OCI-LY7 (cell line): Measurements from ENCODE around the gene NFIA. TPM values are rescaled to one million over a fixed set of nuclear protein-coding genes. Genes with fewer than 3 reads are reported as not detected.

ENCODE experiments used
- BruUV-seq: library from RNA; stranded (reverse); fragments of 400-500 nt; replicated peaks from 2 replicates; lab custom pipeline; 2021; lab: Mats Ljungman, UMichigan
- CTCF ChIA-PET: fragments of 300-600 bp; sonication (Branson Sonifier 250); formaldehyde crosslinking; loops from one replicate; lab custom pipeline; 2022; ENCODE audit warnings: antibody characterized with exemption; ENCODE audit not compliant: unreplicated experiment; lab: Charles Lee
- POLR2A ChIA-PET: fragments of 300-600 bp; sonication (Branson Sonifier 250); formaldehyde crosslinking; loops from one replicate; lab custom pipeline; 2022; ENCODE audit warnings: antibody characterized with exemption; lab: Charles Lee
- DNase-seq: peaks from one replicate; pipeline ENCODE4 v3.0.0-alpha.2; 2015; ENCODE audit warnings: low spot score
- H2AFZ ChIP-seq: fragments of 200-600 bp; sonication (generic), shearing (Covaris generic); 2 replicates; pipeline ENCODE4 v1.6.1; 2014; ENCODE audit warnings: mild to moderate bottlenecking, antibody characterized with exemption, low read length, moderate library complexity
- H3K27ac ChIP-seq: fragments of 200-600 bp; sonication (generic); 2 replicates; pipeline ENCODE4 v1.5.1; 2014; ENCODE audit warnings: mixed run types, low read depth, mild to moderate bottlenecking, moderate library complexity, low read length, inconsistent platforms; ENCODE audit not compliant: poor library complexity, severe bottlenecking
- H3K36me3 ChIP-seq: fragments of 200-600 bp; sonication (generic); 2 replicates; pipeline ENCODE4 v1.6.1; 2014; ENCODE audit warnings: mild to moderate bottlenecking, antibody characterized with exemption, low read length, moderate library complexity, mixed read lengths; ENCODE audit not compliant: insufficient read depth
- H3K4me1 ChIP-seq: fragments of 200-600 bp; sonication (generic); 2 replicates; pipeline ENCODE4 v1.5.1; 2014; ENCODE audit warnings: mild to moderate bottlenecking, low read length; ENCODE audit not compliant: insufficient read depth, poor library complexity, severe bottlenecking
- H3K4me2 ChIP-seq: fragments of 200-600 bp; sonication (generic); 2 replicates; pipeline ENCODE4 v1.6.1; 2014; ENCODE audit warnings: mild to moderate bottlenecking, low read length
- H3K4me3 ChIP-seq: fragments of 200-600 bp; sonication (generic); 2 replicates; pipeline ENCODE4 v1.5.1; 2014; ENCODE audit warnings: mild to moderate bottlenecking, low read depth, low read length; ENCODE audit not compliant: poor library complexity, severe bottlenecking
- H3K79me2 ChIP-seq: fragments of 200-600 bp; sonication (generic); 2 replicates; pipeline ENCODE4 v1.6.1; 2016; ENCODE audit warnings: low read depth, mild to moderate bottlenecking, low read length, moderate library complexity, mixed read lengths; ENCODE audit not compliant: insufficient read depth
- H3K9me2 ChIP-seq: fragments of 200-600 bp; sonication (generic); 2 replicates; pipeline ENCODE4 v1.6.1; 2016; ENCODE audit warnings: mild to moderate bottlenecking, low read length, mixed read lengths; ENCODE audit not compliant: insufficient read depth
- H3K9me3 ChIP-seq: fragments of 200-600 bp; sonication (generic); 2 replicates; pipeline ENCODE4 v1.6.1; 2014; ENCODE audit warnings: mild to moderate bottlenecking, mixed run types, low read length, mixed read lengths
- H4K20me1 ChIP-seq: fragments of 200-600 bp; sonication (generic); 2 replicates; pipeline ENCODE4 v1.6.1; 2014; ENCODE audit warnings: mild to moderate bottlenecking, antibody characterized with exemption, low read length, moderate library complexity, mixed read lengths; ENCODE audit not compliant: insufficient read depth
- EZH2phosphoT487 ChIP-seq: fragments of 200-600 bp; sonication (generic); IDR thresholded peaks from 2 replicates; pipeline ENCODE4 v1.6.1; 2018; ENCODE audit warnings: low read depth, borderline replicate concordance, mild to moderate bottlenecking, mixed run types, antibody characterized with exemption, low read length, moderate library complexity, mixed read lengths
- intact Hi-C: fragments of 100-400 bp; cut with micrococcal nuclease; formaldehyde crosslinking; loops from one replicate; pipeline ENCODE4 v1.10.0; 2022; ENCODE audit not compliant: unreplicated experiment
- total RNA-seq, 2 experiments: library from RNA; depleted of rRNA in 1 of 2; stranded (reverse); fragments of >200 nt in 1 of 2; shearing (Covaris generic) in 1 of 2; gene quantifications; 2 replicates each; pipeline ENCODE4 v1.2.3, GENCODE V29; 2014 to 2022
- TF ChIP-seq, protein P1 (sequence below): fragments of 200-600 bp; sonication (generic); conservative IDR thresholded peaks from 2 replicates; pipeline ENCODE4 v1.5.1; 2014; ENCODE audit warnings: mild to moderate bottlenecking, antibody characterized with exemption, low read length, moderate library complexity, mixed read lengths

NFIA gene
- total RNA-seq, 2 experiments from 2014 or later = 2.8 to 18.8 TPM

DNA sequence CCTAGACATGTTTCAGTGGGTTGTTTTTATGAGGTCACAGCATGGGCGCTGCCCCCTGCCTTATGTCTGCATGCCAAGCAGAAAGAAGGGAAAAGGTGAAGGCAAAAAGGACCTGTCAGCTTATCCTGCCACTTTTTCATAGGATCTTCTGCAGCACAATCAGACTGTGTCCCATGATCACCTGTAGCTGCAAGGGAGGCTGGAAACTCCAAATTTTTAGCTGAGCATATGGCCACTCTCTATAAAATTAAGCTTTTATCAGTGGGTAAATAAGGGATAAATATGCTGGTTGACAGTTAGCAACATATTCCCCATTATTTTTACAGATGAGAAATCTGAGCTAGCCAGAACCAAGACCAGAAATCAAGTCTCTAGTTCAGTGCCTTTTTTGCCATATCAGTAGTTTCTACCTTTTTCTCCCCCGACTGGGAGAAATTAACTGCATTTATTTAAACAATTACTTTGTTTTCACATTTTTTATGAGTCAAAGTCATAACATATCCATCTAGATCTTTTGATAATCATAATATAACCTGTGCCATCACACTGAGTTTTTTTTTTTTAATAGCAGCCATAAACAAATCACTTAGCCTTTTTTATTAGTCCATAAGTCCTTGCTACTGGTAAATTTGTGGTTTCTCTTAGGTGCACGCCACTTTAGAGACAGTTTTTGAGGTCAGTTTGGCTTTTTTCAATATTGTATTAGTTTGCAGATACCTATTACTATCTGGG lies 307.0 kb downstream of the NFIA start:
- POLR2A ChIA-PET = interaction anchor here (1.2 kb wide), 1 partner anchor 15 kb away, joined by 3 read pairs; no protein-coding TSS in a partner anchor
- no TSS peak for BruUV-seq
- Histone ChIP-seq H3K27ac (no peak overlapping the region), H3K4me3 (no peak overlapping the region), H4K20me1 (no peaks in the 10 kb centered on the region), H3K9me3 (no peaks in the 10 kb centered on the region), H3K79me2 (no peaks in the 10 kb centered on the region), H2AFZ (no peak overlapping the region), H3K4me2 (no peak overlapping the region), H3K36me3 (no peaks in the 10 kb centered on the region), H3K4me1 (no peaks in the 10 kb centered on the region), H3K9me2 (no peaks in the 10 kb centered on the region)
- no peak for TF ChIP-seq EZH2phosphoT487
- TF ChIP-seq, protein P1, sequence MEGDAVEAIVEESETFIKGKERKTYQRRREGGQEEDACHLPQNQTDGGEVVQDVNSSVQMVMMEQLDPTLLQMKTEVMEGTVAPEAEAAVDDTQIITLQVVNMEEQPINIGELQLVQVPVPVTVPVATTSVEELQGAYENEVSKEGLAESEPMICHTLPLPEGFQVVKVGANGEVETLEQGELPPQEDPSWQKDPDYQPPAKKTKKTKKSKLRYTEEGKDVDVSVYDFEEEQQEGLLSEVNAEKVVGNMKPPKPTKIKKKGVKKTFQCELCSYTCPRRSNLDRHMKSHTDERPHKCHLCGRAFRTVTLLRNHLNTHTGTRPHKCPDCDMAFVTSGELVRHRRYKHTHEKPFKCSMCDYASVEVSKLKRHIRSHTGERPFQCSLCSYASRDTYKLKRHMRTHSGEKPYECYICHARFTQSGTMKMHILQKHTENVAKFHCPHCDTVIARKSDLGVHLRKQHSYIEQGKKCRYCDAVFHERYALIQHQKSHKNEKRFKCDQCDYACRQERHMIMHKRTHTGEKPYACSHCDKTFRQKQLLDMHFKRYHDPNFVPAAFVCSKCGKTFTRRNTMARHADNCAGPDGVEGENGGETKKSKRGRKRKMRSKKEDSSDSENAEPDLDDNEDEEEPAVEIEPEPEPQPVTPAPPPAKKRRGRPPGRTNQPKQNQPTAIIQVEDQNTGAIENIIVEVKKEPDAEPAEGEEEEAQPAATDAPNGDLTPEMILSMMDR = no peak
- intact Hi-C loops = no loop called here
- DNase-seq = no peak
- CTCF ChIA-PET = no interaction called here

- TF ChIP-seq, protein P1 = no peak
- no peak for TF ChIP-seq EZH2phosphoT487
- H3K4me1 ChIP-seq = no peaks in the 10 kb centered on the region
- no peak for DNase-seq
Measured at GRCh38 chr1:61389926-61390845, 307.8 kb downstream of the NFIA start.

More at GRCh38 chr1:61389926-61390845, 307.8 kb downstream of the NFIA start:
- CTCF ChIA-PET = no interaction called here
- Histone ChIP-seq H3K4me3 (no peak overlapping the region), H3K4me2 (no peak overlapping the region), H3K79me2 (no peaks in the 10 kb centered on the region), H3K36me3 (no peaks in the 10 kb centered on the region), H3K27ac (no peak overlapping the region), H3K9me2 (no peaks in the 10 kb centered on the region), H2AFZ (no peak overlapping the region), H4K20me1 (no peaks in the 10 kb centered on the region), H3K9me3 (no peaks in the 10 kb centered on the region)
- intact Hi-C loops = no loop called here
- POLR2A ChIA-PET = interaction anchor here (1.2 kb wide), 1 partner anchor 16 kb away, joined by 3 read pairs; no protein-coding TSS in a partner anchor
- BruUV-seq = no TSS peak
